Right atrium auricular region (tissue), 2 donors: ENCODE results near the gene IRAK4. TPM values are rescaled to one million over a fixed set of nuclear protein-coding genes. Genes with fewer than 3 reads are reported as not detected.
"Not testable (repeated sequence)": the region's sequence is repeated elsewhere in the genome, so short reads cannot be mapped to it uniquely, and the experiment has no call there.

Source experiments
- DNase-seq: peaks from one replicate; pipeline ENCODE4 v3.0.0-alpha.2; 2019; ENCODE audit warnings: low spot score
- H3K27ac ChIP-seq, 2 donors: fragments of 200-600 bp; sonication (generic); 1 replicate in 1 of 2; 2 replicates in 1 of 2; pipeline ENCODE4 v1.5.1; 2016 to 2019
- H3K27me3 ChIP-seq, 2 donors: fragments of 200-600 bp; sonication (generic); one replicate each; pipeline versions ENCODE4 v1.5.1 to v1.6.0; 2017 to 2019
- H3K36me3 ChIP-seq: fragments of 200-600 bp; sonication (generic); one replicate; pipeline ENCODE4 v1.5.1; 2016
- H3K4me1 ChIP-seq, 2 donors: fragments of 200-600 bp; sonication (generic); one replicate each; pipeline versions ENCODE4 v1.5.1 to v1.6.0; 2017 to 2019
- H3K4me3 ChIP-seq, 2 donors: fragments of 200-600 bp; sonication (generic); 1 replicate in 1 of 2; 2 replicates in 1 of 2; pipeline ENCODE4 v1.5.1; 2017 to 2019; ENCODE audit warnings: mild to moderate bottlenecking in 1 of 2, moderate library complexity in 1 of 2
- H3K9me3 ChIP-seq, 2 donors: fragments of 200-600 bp; sonication (generic); one replicate each; pipeline ENCODE4 v1.5.1; 2019
- total RNA-seq, 2 donors: library from RNA; depleted of rRNA; stranded (reverse); fragments of >200 nt; gene quantifications; one replicate each; pipeline ENCODE4 v1.1.0, GENCODE V29; 2016
- TF ChIP-seq, protein P1 (sequence below), 2 donors: fragments of 200-600 bp; sonication (generic); IDR thresholded peaks; one replicate each; pipeline ENCODE4 v1.5.1; 2019; ENCODE audit warnings: antibody characterized with exemption in 2 of 2

The IRAK4 gene
- total RNA-seq, 2 donors from 2014 or later = 5.7 to 9.6 TPM

DNA sequence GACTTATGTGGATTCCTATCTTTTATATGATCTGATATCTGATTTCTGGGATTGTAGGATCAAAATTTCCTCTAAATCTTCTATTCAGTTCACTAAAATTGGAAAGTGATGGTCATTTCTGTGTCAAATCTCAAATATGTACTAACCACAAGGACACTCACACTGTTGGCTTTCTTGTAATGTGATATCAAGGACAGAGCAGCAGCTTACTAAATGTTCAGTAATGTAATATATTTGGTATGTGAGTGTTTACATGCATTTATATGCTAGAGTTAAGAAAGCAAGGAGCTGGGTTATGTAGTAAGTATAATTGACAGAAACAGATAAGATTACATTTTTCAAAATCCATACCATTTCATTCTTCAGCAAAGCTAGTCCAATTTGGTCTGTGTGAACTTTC is 16.6 kb upstream of the IRAK4 start:
- Histone ChIP-seq H3K27me3 (no peaks in the 10 kb centered on the region), H3K9me3 (no peaks in the 10 kb centered on the region), H3K4me3 (no peak overlapping the region), H3K27ac (no peak overlapping the region), H3K4me1 (no peaks in the 10 kb centered on the region), H3K36me3 (peaks cover 17% of the 10 kb centered on the region)
- DNase-seq = no peak
- TF ChIP-seq, protein P1, sequence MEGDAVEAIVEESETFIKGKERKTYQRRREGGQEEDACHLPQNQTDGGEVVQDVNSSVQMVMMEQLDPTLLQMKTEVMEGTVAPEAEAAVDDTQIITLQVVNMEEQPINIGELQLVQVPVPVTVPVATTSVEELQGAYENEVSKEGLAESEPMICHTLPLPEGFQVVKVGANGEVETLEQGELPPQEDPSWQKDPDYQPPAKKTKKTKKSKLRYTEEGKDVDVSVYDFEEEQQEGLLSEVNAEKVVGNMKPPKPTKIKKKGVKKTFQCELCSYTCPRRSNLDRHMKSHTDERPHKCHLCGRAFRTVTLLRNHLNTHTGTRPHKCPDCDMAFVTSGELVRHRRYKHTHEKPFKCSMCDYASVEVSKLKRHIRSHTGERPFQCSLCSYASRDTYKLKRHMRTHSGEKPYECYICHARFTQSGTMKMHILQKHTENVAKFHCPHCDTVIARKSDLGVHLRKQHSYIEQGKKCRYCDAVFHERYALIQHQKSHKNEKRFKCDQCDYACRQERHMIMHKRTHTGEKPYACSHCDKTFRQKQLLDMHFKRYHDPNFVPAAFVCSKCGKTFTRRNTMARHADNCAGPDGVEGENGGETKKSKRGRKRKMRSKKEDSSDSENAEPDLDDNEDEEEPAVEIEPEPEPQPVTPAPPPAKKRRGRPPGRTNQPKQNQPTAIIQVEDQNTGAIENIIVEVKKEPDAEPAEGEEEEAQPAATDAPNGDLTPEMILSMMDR (IDR thresholded peaks at IDR 0.05) = no peak

- DNase-seq = no peak
- Histone ChIP-seq H3K36me3 (peaks cover 14% of the 10 kb centered on the region), H3K4me3 (no peak overlapping the region), H3K27me3 (no peaks in the 10 kb centered on the region), H3K9me3 (no peaks in the 10 kb centered on the region), H3K4me1 (no peaks in the 10 kb centered on the region), H3K27ac (no peak overlapping the region)
- TF ChIP-seq, protein P1 (IDR thresholded peaks at IDR 0.05) = no peak
Observed at GRCh38 chr12:43744826-43745225, 13.9 kb upstream of the IRAK4 start.

DNA sequence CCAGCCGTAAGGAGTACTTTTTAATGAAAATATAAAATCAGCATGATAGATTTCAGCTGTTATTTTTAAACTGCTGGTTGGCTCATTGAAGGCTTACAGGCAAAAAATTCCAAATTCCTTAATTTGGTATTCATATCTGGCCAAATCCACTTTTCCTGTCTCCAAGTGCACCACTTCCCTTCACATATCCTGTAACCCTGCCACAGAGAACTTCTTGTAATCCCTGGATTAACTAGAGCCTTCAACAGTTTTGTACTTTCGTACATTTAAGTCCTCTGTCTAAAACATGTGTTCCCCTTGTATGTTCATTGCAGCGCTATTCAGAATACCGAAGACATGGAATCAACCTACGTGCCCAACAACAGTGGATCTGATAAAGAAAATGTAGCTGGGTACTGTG is 9.7 kb upstream of the IRAK4 start:
- Histone ChIP-seq H3K4me3 (no peak overlapping the region), H3K9me3 (no peaks in the 10 kb centered on the region), H3K27ac (no peak overlapping the region), H3K4me1 (no peaks in the 10 kb centered on the region), H3K27me3 (no peaks in the 10 kb centered on the region), H3K36me3 (peaks cover 14% of the 10 kb centered on the region)
- TF ChIP-seq, protein P1 (IDR thresholded peaks at IDR 0.05) = no peak
- DNase-seq = no peak

GRCh38 chr12:43750814-43751213 is 7.9 kb upstream of the IRAK4 start:
- no peak overlapping the region for H3K4me3 ChIP-seq
- DNase-seq = no peak
- H3K9me3 ChIP-seq = no peaks in the 10 kb centered on the region
- H3K27ac ChIP-seq = no peak overlapping the region
- no peaks in the 10 kb centered on the region for H3K4me1 ChIP-seq
- H3K27me3 ChIP-seq = no peaks in the 10 kb centered on the region
- H3K36me3 ChIP-seq = no peaks in the 10 kb centered on the region
- TF ChIP-seq, protein P1 (IDR thresholded peaks at IDR 0.05) = no peak

GRCh38 chr12:43751360-43751759 is 7.4 kb upstream of the IRAK4 start:
- not testable (repeated sequence) for H3K36me3 ChIP-seq, H3K27ac ChIP-seq, DNase-seq, H3K4me3 ChIP-seq, H3K9me3 ChIP-seq, H3K4me1 ChIP-seq, H3K27me3 ChIP-seq

DNA sequence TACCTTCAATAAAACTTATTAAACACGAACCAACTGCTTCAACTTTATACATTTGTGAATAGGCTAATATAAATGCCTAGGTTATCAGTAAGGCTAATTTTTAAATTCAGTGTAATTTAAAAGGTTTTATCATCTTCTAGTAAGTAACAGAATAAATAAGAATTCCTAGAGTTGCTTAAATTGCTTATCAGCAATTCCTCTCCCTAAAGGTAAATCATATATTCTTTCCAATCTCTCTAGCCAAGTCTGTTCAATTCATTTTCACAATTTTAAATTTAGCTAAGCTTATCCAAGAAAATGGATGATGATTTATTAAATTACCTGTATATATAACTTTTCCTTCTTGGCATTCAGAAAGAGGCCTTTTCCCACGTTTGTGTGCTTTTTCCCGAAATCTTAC is 4.7 kb upstream of the IRAK4 start:
- H3K27me3 ChIP-seq = no peaks in the 10 kb centered on the region
- no peak overlapping the region for H3K4me3 ChIP-seq
- no peak for DNase-seq
- TF ChIP-seq, protein P1 (IDR thresholded peaks at IDR 0.05) = no peak
- peaks cover 0 to 7% of the 10 kb centered on the region in 2 donors for H3K4me1 ChIP-seq
- H3K27ac ChIP-seq = no peak overlapping the region
- H3K36me3 ChIP-seq = no peaks in the 10 kb centered on the region
- no peaks in the 10 kb centered on the region for H3K9me3 ChIP-seq
